HL-60 (cell line): ENCODE data around the gene ERBB4.

ENCODE experiments used
- DNase-seq, 2 experiments: peaks; one replicate each; pipeline ENCODE4 v3.0.0-alpha.2; 2010 to 2020; ENCODE audit warnings: low read depth in 1 of 2, low spot score in 1 of 2
- H3K27ac ChIP-seq: fragments of 250-450 bp; sonication (Bioruptor Pico); replicated peaks from 2 replicates; pipeline ENCODE4 v1.5.1; 2020; ENCODE audit warnings: mild to moderate bottlenecking, moderate library complexity
- H3K27me3 ChIP-seq: fragments of 250-450 bp; sonication (Bioruptor Pico); 2 replicates; pipeline ENCODE4 v1.5.1; 2021; ENCODE audit warnings: mild to moderate bottlenecking, moderate library complexity; ENCODE audit not compliant: insufficient read depth, poor library complexity, severe bottlenecking
- H3K4me3 ChIP-seq: replicated peaks from 2 replicates; pipeline ENCODE4 v1.5.1; 2011; ENCODE audit warnings: mild to moderate bottlenecking, control low read depth, low read length; ENCODE audit not compliant: insufficient read depth
- GABPA ChIP-seq: IDR thresholded peaks from 2 replicates; pipeline ENCODE4 v1.6.1; 2012; ENCODE audit warnings: low read depth
- POLR2AphosphoS5 ChIP-seq: IDR thresholded peaks from 2 replicates; pipeline ENCODE4 v1.6.1; 2012; ENCODE audit warnings: low read depth
- SPI1 ChIP-seq: IDR thresholded peaks from 2 replicates; pipeline ENCODE4 v1.6.1; 2012; ENCODE audit warnings: low read depth, mild to moderate bottlenecking, borderline replicate concordance
- TF ChIP-seq, protein P1 (sequence below): IDR thresholded peaks from 2 replicates; pipeline ENCODE4 v1.6.1; 2012; ENCODE audit warnings: low read depth; ENCODE audit not compliant: insufficient replicate concordance
- TF ChIP-seq, protein P2 (sequence below): IDR thresholded peaks from one replicate; pipeline ENCODE4 v1.5.1; 2011; ENCODE audit warnings: low read length, control low read depth, inconsistent platforms; ENCODE audit not compliant: insufficient read depth

Gene ERBB4

DNA sequence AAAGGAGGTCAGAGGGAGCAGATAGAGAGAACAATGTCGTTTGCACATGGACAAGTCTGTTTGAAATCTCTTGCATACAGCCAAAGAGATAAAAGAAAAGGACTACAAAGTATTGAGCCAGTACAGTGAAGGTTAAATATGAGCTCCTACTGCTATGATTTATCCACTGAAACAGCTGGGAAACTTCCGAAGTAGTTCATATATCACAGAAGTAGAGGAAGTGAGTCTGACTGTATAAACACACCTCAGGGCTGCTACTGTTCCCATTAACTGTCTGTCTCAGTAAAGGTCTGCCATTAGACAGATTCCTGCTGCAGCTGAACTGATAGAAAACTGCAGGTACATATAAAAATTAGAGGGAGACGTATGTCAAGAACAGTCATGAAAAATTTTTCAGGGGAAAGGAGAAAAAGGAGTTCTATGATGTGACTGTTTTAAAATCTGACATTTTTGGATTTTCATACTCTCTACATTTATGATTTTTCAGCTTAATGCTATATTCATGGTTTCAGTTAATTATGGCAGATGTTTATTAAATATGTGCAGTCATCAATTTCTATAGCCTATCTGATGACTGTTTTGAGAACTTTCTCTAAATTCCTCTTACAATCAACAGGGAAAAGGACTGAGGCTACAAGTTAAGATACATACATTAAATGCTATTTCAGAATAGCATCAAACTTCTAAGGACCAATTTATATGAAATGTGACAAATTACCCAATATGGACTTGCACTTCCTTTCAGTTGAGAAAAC lies 364.7 kb downstream of the ERBB4 start:
- Histone ChIP-seq H3K4me3 (no peak overlapping the region), H3K27me3 (no peaks in the 10 kb centered on the region), H3K27ac (no peak overlapping the region)
- TF ChIP-seq, protein P1, sequence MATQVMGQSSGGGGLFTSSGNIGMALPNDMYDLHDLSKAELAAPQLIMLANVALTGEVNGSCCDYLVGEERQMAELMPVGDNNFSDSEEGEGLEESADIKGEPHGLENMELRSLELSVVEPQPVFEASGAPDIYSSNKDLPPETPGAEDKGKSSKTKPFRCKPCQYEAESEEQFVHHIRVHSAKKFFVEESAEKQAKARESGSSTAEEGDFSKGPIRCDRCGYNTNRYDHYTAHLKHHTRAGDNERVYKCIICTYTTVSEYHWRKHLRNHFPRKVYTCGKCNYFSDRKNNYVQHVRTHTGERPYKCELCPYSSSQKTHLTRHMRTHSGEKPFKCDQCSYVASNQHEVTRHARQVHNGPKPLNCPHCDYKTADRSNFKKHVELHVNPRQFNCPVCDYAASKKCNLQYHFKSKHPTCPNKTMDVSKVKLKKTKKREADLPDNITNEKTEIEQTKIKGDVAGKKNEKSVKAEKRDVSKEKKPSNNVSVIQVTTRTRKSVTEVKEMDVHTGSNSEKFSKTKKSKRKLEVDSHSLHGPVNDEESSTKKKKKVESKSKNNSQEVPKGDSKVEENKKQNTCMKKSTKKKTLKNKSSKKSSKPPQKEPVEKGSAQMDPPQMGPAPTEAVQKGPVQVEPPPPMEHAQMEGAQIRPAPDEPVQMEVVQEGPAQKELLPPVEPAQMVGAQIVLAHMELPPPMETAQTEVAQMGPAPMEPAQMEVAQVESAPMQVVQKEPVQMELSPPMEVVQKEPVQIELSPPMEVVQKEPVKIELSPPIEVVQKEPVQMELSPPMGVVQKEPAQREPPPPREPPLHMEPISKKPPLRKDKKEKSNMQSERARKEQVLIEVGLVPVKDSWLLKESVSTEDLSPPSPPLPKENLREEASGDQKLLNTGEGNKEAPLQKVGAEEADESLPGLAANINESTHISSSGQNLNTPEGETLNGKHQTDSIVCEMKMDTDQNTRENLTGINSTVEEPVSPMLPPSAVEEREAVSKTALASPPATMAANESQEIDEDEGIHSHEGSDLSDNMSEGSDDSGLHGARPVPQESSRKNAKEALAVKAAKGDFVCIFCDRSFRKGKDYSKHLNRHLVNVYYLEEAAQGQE: no peak
- no peak for DNase-seq

DNA sequence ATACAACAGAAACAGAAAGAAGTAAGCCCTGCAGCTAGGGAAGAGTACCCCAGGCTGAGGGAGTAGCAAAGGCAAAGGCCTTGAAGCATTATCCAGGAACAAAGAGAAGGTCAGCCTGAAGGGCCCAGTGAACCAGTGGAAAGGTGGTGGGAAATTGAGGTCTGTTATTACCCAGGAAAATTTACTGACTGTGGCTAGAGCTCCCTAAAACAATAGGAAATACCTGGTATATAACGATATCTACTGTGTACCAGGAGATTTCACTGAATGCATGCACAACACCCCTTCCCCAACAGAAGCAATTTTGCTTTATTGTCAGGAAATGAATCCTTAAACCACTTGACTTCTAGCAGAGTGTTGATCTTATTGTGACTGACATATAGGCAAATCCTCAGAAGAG lies 365.3 kb downstream of the ERBB4 start:
- TF ChIP-seq SPI1 (no peak), POLR2AphosphoS5 (no peak), GABPA (no peak)
- TF ChIP-seq, protein P2, sequence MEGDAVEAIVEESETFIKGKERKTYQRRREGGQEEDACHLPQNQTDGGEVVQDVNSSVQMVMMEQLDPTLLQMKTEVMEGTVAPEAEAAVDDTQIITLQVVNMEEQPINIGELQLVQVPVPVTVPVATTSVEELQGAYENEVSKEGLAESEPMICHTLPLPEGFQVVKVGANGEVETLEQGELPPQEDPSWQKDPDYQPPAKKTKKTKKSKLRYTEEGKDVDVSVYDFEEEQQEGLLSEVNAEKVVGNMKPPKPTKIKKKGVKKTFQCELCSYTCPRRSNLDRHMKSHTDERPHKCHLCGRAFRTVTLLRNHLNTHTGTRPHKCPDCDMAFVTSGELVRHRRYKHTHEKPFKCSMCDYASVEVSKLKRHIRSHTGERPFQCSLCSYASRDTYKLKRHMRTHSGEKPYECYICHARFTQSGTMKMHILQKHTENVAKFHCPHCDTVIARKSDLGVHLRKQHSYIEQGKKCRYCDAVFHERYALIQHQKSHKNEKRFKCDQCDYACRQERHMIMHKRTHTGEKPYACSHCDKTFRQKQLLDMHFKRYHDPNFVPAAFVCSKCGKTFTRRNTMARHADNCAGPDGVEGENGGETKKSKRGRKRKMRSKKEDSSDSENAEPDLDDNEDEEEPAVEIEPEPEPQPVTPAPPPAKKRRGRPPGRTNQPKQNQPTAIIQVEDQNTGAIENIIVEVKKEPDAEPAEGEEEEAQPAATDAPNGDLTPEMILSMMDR: no peak
- TF ChIP-seq, protein P1: no peak
- H3K27ac ChIP-seq: no peak overlapping the region

DNA sequence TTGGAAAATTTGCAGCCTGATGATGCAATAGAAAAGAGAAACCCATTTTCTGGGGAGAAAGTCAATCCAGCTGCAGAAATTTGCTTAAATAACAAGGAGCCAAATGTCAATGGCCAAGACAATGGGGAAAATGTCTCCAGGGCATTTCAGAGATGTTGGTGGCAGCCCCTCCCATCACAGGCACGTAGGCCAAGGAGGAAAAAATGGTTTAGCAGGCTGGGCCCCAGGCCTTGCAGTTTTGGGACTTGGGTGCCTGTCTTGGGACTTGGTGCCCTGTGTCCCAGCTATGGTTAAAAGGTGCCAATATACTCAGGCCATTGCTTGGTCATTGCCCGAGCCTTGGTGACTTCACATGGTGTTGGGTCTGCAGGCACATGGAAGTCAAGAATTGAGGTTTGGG lies 368.2 kb downstream of the ERBB4 start:
- Histone ChIP-seq H3K27me3 (no peaks in the 10 kb centered on the region), H3K4me3 (no peak overlapping the region), H3K27ac (no peak overlapping the region)
- TF ChIP-seq, protein P1: no peak
- DNase-seq: no peak

More for the DNA sequence above, 365.3 kb downstream of the ERBB4 start:
- DNase-seq: no peak
- no peaks in the 10 kb centered on the region for H3K27me3 ChIP-seq
- no peak overlapping the region for H3K4me3 ChIP-seq

DNA sequence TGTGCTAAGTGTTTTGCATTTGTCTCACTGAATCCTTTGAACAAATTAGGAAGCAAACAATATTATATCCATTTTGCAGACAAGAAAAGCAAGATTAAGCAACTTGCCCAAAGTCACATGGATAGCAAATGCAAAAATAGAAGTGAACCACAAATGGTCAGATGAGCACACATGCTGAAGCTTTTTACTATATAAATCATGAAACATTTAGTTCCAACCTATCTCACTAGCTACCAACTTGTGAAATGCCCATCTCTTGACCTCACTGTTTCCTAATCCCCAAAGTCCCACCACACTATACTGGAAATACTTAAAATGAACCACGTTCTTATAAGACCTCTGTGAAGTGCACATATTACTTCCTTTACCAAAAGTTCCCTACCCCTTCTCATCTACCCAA lies 380.5 kb downstream of the ERBB4 start:
- no peaks in the 10 kb centered on the region for H3K27me3 ChIP-seq
- no peak for TF ChIP-seq GABPA
- TF ChIP-seq, protein P1: no peak
- TF ChIP-seq SPI1: no peak
- no peak for TF ChIP-seq POLR2AphosphoS5
- TF ChIP-seq, protein P2: no peak
- no peak overlapping the region for H3K27ac ChIP-seq
- H3K4me3 ChIP-seq: no peak overlapping the region
- DNase-seq: peak; percentile 1 to 15
